Measurements from ENCODE around the gene LRRK1.
"Not testable (repeated sequence)": the region's sequence is repeated elsewhere in the genome, so short reads cannot be mapped to it uniquely, and the experiment has no call there.

Gene LRRK1

GRCh38 chr15:101088271-101088670 lies 169.1 kb downstream of the LRRK1 start:
- DNase-seq (ENCODE audit: low read depth in 1 of 2, low spot score in 1 of 2), result no peak

- DNase-seq (ENCODE audit: low read depth in 1 of 2, low spot score in 1 of 2), result peak; percentile 73 to 79
These were observed 169.8 kb downstream of the LRRK1 start for GRCh38 chr15:101088788-101089578.

DNA sequence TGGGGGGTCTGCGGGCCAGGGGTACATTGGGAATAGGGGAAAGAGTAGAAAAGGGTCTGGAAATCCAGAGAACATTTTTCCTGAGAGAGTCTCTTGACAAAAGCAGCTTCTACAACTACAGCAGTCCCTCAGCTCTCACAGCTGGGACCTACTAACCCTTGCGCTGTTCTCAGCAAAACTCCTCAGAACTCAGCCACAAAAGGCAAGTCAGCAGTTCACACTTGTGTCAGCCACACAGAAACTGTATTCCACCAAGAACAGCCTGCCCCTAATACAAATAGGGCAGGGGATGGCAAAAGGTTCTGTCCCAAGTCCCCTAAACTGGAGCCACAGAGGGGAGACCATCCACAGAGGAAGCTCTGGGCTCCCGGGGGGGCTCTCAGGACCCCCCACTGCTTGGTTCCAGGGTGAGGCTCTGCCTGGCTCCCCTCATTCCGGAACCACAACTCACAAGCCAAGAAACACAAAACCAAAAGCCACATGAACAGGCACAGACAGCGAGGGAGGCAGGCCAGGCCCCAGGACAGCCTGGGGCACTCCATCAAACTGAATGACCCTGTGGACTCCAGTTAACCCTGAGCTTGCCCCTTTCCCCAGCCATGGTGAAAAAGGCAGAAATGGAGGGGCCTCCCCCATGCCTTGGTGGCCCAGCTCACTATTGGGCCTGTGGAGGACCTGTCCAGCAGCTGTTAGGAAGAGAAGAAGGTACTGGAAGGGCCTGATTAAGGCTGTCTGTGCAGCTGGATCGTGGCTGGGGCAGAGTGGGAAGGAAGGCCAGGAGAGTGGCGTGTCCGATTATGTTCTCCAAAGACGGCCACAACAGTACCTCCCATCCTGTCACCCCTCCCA lies 170.6 kb downstream of the LRRK1 start:
- no peak for DNase-seq (ENCODE audit: low read depth in 1 of 2, low spot score in 1 of 2)

DNA sequence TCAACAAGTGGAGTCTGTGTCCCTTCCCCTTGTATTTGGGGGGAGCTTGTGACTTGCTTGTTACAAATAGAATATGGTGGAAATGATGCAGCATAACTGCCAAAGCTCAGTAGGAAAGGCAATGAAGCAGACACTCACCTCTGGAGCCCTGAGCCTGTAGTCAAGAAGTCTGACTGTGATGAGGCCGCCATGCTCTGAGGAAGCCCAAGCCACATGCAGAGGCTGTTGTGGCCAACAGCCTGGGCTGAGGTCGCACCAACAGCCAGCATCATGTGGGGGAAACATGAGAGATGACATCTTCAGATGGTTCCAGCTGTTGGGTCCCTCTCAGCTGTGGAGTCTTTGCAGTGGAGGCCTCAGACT lies 171.3 kb downstream of the LRRK1 start:
- no peak for DNase-seq (ENCODE audit: low read depth in 1 of 2, low spot score in 1 of 2)

GRCh38 chr15:101091080-101092017 lies 172.2 kb downstream of the LRRK1 start:
- no peak for DNase-seq (ENCODE audit: low read depth in 1 of 2, low spot score in 1 of 2)

- DNase-seq (ENCODE audit: low read depth in 1 of 2, low spot score in 1 of 2), result no peak
These were observed 173.2 kb downstream of the LRRK1 start for GRCh38 chr15:101092156-101092866.

DNA sequence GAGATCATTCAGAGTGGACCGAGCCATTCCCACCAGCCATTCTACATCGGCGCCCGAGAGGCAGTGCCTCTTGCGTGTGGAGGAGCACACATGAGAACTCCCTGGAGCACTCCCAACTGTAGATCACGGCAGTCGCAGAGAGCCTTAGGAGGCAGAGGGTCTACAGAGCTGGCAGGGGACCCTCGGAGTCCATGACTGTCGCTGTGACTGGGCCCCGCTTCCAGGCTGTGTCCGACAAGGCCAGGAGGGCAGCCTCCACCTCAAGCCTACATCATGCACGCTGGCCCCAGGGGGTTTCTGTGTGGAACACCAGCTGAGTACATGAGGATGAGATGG lies 173.7 kb downstream of the LRRK1 start:
- DNase-seq (ENCODE audit: low read depth in 1 of 2, low spot score in 1 of 2), result no peak

DNA sequence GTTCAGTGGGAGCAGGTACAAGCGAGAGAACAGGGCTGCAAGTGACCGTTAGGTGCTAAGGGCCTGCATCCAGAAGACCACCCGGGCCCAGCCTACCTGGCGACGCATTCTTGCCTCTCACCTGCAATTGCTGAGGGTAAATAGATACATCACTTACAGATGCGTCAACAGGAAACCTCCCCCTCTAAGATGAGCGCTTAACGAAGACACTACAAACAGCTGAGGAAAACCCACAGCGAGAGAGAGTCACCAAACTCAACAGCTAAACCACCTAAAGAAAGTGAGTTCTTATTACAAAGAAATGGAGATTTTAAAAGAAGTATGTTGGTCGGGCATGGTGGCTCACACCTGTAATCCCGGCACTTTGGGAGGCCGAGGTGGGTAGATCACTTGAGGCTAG lies 174.8 kb downstream of the LRRK1 start:
- DNase-seq (ENCODE audit: low read depth in 1 of 2, low spot score in 1 of 2), result no peak

DNA sequence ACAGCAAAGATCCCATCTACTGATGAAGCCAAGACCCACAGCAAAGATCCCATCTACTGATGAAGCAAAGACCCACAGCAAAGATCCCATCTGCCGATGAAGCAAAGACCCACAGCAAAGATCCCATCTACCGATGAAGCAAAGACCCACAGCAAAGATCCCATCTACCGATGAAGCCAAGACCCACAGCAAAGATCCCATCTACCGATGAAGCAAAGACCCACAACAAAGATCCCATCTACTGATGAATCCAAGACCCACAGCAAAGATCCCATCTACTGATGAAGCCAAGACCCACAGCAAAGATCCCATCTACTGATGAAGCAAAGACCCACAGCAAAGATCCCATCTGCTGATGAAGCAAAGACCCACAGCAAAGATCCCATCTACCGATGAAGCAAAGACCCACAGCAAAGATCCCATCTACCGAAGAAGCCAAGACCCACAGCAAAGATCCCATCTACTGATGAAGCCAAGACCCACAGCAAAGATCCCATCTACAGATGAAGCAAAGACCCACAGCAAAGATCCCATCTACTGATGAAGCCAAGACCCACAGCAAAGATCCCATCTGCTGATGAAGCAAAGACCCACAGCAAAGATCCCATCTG lies 176.7 kb downstream of the LRRK1 start:
- DNase-seq (ENCODE audit: low read depth in 1 of 2, low spot score in 1 of 2), result not testable (repeated sequence)

DNA sequence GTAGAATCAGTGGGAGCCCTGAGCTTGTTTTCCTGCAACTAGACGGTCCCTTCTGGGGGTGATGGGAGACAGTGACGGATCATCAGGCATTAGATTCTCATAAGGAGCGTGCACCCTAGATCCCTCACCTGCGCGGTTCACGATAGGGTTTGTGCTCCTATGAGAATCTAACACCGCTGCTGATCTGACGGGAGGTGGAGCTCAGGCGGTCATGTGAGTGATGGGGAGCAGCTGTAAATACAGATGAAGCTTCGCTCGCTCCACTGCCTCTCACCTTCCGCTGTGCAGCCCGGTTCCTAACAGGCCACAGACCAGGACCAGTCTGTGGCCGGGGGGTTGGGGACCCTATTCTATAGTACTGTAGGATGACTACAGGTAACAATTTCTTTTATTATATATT lies 178.0 kb downstream of the LRRK1 start:
- no peak for DNase-seq (ENCODE audit: low read depth in 1 of 2, low spot score in 1 of 2)

DNA sequence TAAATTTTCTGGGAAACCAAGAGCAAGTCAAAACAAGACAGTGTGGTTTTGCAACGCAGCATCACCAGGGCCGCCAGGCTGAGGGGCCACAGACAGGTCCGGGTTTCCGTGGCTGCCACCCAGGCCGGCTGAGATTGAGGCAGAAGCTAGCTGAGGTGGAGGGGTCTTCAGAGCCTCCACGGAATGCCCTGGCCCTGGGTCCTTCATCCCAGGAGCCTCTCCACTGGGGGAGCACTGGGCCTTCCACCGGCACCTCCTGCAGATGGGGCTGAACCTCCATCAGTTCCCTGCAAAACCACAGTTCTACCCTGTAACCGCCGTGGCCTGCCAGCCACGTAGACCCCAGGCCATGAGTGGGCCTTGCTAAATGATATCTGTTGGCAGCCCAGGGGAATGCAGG lies 180.0 kb downstream of the LRRK1 start:
- DNase-seq (ENCODE audit: low read depth in 1 of 2, low spot score in 1 of 2), result no peak

DNA sequence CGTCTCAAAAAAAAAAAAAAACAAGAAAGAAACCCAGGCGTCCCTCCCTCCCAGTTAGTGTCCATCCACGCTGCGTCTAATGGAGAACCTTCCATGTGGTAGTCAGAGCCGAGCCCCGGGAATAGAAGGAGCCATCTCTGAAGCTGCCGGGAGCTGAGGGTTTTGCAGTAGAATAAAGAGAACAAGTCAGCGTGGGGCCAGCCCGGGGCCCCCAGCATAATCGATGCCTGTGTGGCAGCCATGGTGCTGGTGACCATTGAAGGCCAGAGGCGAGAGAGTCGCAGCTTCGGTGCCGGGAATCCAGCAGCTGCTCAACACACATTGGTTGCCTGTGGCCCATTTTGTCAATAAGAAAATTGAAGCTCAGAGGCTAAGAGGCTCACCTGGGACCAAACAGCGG lies 181.0 kb downstream of the LRRK1 start:
- DNase-seq (ENCODE audit: low read depth in 1 of 2, low spot score in 1 of 2), result no peak

- no peak for DNase-seq (ENCODE audit: low read depth in 1 of 2, low spot score in 1 of 2)
These were observed 181.7 kb downstream of the LRRK1 start for GRCh38 chr15:101100593-101101442.

DNA sequence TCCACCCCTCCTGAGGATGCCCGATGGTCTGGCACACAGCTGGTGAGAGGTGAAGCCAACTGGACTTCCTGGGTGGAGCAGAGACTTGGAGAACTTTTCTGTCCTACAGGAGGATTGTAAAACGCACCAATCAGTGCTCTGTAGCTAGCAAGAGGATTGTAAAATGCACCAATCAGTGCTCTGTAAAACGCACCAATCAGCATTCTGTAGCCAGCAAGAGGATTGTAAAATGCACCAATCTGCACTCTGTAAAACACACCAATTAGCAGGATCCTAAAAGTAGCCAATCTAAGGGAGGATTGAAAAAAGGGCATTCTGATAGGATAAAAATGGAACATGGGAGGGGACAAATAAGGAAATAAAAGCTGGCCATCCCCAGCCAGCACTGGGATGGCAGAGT lies 182.5 kb downstream of the LRRK1 start:
- DNase-seq (ENCODE audit: low read depth in 1 of 2, low spot score in 1 of 2), result no peak

DNA sequence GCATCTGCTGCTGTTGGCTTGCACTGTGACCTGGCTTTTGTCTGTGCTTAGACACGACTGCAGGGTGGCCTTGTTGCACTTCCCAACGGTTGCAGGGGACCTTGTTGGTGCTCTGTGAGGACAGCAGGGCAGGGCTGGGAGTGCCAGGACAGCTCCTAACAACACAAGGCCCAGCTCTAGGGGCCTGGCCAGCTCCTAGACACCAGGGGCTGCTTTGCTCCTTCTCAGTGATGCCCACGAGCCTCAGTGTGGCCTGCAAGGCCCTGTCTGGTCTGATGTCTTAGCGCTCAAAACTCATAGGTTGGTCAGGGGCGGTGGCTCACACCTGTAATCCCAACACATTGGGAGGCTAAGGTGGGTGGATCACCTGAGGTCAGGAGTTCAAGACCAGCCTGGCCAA lies 183.6 kb downstream of the LRRK1 start:
- DNase-seq (ENCODE audit: low read depth in 1 of 2, low spot score in 1 of 2), result no peak

DNA sequence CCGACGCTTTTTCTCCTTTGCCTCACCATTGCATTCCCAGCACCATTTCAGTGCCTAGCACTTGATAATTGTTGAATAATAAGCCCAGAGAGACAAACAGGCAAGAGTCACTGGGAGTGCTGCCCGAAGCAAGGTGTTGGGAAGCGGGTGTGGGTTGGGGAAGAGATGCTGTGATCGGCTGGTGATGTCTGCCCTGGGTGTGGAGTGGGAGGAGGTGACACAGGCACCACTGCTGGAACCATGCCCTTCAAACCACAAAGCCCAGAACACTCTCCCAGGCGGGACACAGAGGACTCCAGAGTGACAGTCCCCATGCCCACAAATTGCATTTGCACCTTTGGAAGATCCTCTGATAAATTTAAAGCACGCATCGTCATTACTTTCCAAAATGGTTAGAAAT lies 184.4 kb downstream of the LRRK1 start:
- DNase-seq (ENCODE audit: low read depth in 1 of 2, low spot score in 1 of 2), result no peak

- no peak for DNase-seq (ENCODE audit: low read depth in 1 of 2, low spot score in 1 of 2)
These were observed 185.0 kb downstream of the LRRK1 start for GRCh38 chr15:101104141-101104540.

- DNase-seq (ENCODE audit: low read depth in 1 of 2, low spot score in 1 of 2), result no peak
These were observed 186.1 kb downstream of the LRRK1 start for GRCh38 chr15:101105059-101105891.

- no peak for DNase-seq (ENCODE audit: low read depth in 1 of 2, low spot score in 1 of 2)
These were observed 187.9 kb downstream of the LRRK1 start for GRCh38 chr15:101107101-101107500.

Data from activated CD4-positive, alpha-beta T cell treated with anti-CD3 and anti-CD28 coated beads, Interleukin-2, amount 50 U/mL, for 24 hours (primary cell).